ENCODE data around the gene ERAL1.
"Not testable (repeated sequence)": the region's sequence is repeated elsewhere in the genome, so short reads cannot be mapped to it uniquely, and the experiment has no call there.

ERAL1 gene

GRCh38 chr17:28879886-28880571 lies 25.2 kb downstream of the ERAL1 start:
- no peak for DNase-seq (ENCODE audit: low read depth)

GRCh38 chr17:28880572-28880945 lies 25.7 kb downstream of the ERAL1 start:
- no peak for DNase-seq (ENCODE audit: low read depth)

- no peak for DNase-seq (ENCODE audit: low read depth)
Observed at GRCh38 chr17:28881533-28882056, 26.8 kb downstream of the ERAL1 start.

GRCh38 chr17:28882154-28882895 lies 27.5 kb downstream of the ERAL1 start:
- no peak for DNase-seq (ENCODE audit: low read depth)

GRCh38 chr17:28883967-28884702 lies 29.3 kb downstream of the ERAL1 start:
- no peak for DNase-seq (ENCODE audit: low read depth)

GRCh38 chr17:28885363-28885762 lies 30.5 kb downstream of the ERAL1 start:
- no peak for DNase-seq (ENCODE audit: low read depth)

- no peak for DNase-seq (ENCODE audit: low read depth)
Observed at GRCh38 chr17:28885951-28886350, 31.1 kb downstream of the ERAL1 start.

GRCh38 chr17:28887871-28888471 lies 33.2 kb downstream of the ERAL1 start:
- DNase-seq (ENCODE audit: low read depth) = no peak

- DNase-seq (ENCODE audit: low read depth) = no peak
Observed at GRCh38 chr17:28888832-28889231, 34.0 kb downstream of the ERAL1 start.

- no peak for DNase-seq (ENCODE audit: low read depth)
Observed at GRCh38 chr17:28889996-28890395, 35.2 kb downstream of the ERAL1 start.

- no peak for DNase-seq (ENCODE audit: low read depth)
Observed at GRCh38 chr17:28891201-28891600, 36.4 kb downstream of the ERAL1 start.

GRCh38 chr17:28892024-28892423 lies 37.2 kb downstream of the ERAL1 start:
- no peak for DNase-seq (ENCODE audit: low read depth)

GRCh38 chr17:28893248-28894183 lies 38.7 kb downstream of the ERAL1 start:
- DNase-seq (ENCODE audit: low read depth) = not testable (repeated sequence)

- DNase-seq (ENCODE audit: low read depth) = no peak
Observed at GRCh38 chr17:28895794-28896447, 41.1 kb downstream of the ERAL1 start.

GRCh38 chr17:28896491-28896883 lies 41.7 kb downstream of the ERAL1 start:
- DNase-seq (ENCODE audit: low read depth) = no peak

- DNase-seq (ENCODE audit: low read depth) = no peak
Observed at GRCh38 chr17:28896884-28897768, 42.3 kb downstream of the ERAL1 start, which contains the start of gene FLOT2. FLOT2 (minus strand) TSS chr17:28897733; CDS start chr17:28897574, 159 bp downstream.

- DNase-seq (ENCODE audit: low read depth) = no peak
Observed at GRCh38 chr17:28897769-28898526, 43.1 kb downstream of the ERAL1 start.

- DNase-seq (ENCODE audit: low read depth) = no peak
Observed at GRCh38 chr17:28898527-28898955, 43.7 kb downstream of the ERAL1 start.
